Uterus (tissue), 4 donors: ENCODE results near the gene NR2C2AP. TPM values are rescaled to one million over a fixed set of nuclear protein-coding genes. Genes with fewer than 3 reads are reported as not detected.

ENCODE experiments used
- DNase-seq, 2 donors: peaks; one replicate each; pipeline ENCODE4 v3.0.0-alpha.2; 2019 to 2020
- H3K27ac ChIP-seq, 2 donors: fragments of 200-600 bp; sonication (generic); 1 replicate in 1 of 2; 2 replicates in 1 of 2; pipeline ENCODE4 v1.5.1; 2016 to 2018
- H3K27me3 ChIP-seq, 2 donors: fragments of 200-600 bp; sonication (generic); one replicate each; pipeline ENCODE4 v1.5.1; 2018 to 2019; ENCODE audit warnings: control low read depth in 1 of 2
- H3K36me3 ChIP-seq, 2 donors: fragments of 200-600 bp; sonication (generic); one replicate each; pipeline ENCODE4 v1.5.1; 2019; ENCODE audit warnings: control low read depth in 1 of 2
- H3K4me1 ChIP-seq, 2 donors: fragments of 200-600 bp; sonication (generic); one replicate each; pipeline ENCODE4 v1.5.1; 2018 to 2019; ENCODE audit warnings: control low read depth in 1 of 2
- H3K4me3 ChIP-seq, 2 donors: fragments of 200-600 bp; sonication (generic); 1 replicate in 1 of 2; 2 replicates in 1 of 2; pipeline ENCODE4 v1.5.1; 2018 to 2019; ENCODE audit warnings: mild to moderate bottlenecking in 1 of 2
- H3K9me3 ChIP-seq, 2 donors: fragments of 200-600 bp; sonication (generic); one replicate each; pipeline ENCODE4 v1.5.1; 2019; ENCODE audit warnings: control low read depth in 1 of 2
- POLR2A ChIP-seq, 2 donors: fragments of 450-650 bp; IDR thresholded peaks; one replicate each; pipeline ENCODE4 v1.6.1; 2016; ENCODE audit warnings: antibody characterized with exemption in 2 of 2, mild to moderate bottlenecking in 1 of 2, moderate library complexity in 1 of 2
- intact Hi-C: fragments of 100-400 bp; cut with DNase I; formaldehyde crosslinking; loops from one replicate; pipeline ENCODE4 v1.15.1; 2023; ENCODE audit warnings: low total_unique reads
- total RNA-seq, 4 donors: library from RNA; depleted of rRNA in 3 of 4; stranded (reverse); fragments of >200 nt in 3 of 4; gene quantifications; one replicate each; pipeline versions ENCODE4 v1.1.0 to v1.2.4, GENCODE V29; 2014 to 2023
- TF ChIP-seq, protein P1 (sequence below), 4 experiments: fragments of 200-600 bp in 2 of 4; fragments of 450-650 bp in 2 of 4; sonication (generic) in 2 of 4; IDR thresholded peaks; one replicate each; pipeline ENCODE4 v1.5.1; 2016 to 2019; ENCODE audit warnings: antibody characterized with exemption in 4 of 4, mild to moderate bottlenecking in 2 of 4, moderate library complexity in 1 of 4
- donor health status: DM: yes; HTN: yes; CAD: no.

The NR2C2AP gene
- total RNA-seq, 4 donors from 2014 or later, result 0.77 to 16.0 (median 8.5) TPM

DNA sequence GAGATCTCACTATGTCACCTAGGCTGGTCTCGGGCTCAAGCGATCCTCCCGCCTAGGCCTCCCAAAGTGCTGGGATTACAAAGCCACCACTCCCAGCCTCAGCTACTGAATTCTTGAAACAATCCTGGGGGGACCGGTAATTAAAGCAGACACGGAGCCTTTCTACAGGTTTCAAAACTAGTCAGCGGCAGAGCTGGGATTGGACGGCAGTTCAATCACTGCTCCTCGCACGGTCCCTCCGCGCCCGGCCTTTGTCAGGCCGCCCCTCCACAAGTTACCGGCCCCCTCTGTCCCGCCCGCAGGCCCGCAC lies 11.5 kb downstream of the NR2C2AP start:
- intact Hi-C loops, result no loop called here
- peaks cover 0 to 25% of the 10 kb centered on the region in 2 donors for H3K4me1 ChIP-seq
- no peaks in the 10 kb centered on the region for H3K9me3 ChIP-seq
- no peak for TF ChIP-seq POLR2A (IDR thresholded peaks at IDR 0.05)
- TF ChIP-seq, protein P1, sequence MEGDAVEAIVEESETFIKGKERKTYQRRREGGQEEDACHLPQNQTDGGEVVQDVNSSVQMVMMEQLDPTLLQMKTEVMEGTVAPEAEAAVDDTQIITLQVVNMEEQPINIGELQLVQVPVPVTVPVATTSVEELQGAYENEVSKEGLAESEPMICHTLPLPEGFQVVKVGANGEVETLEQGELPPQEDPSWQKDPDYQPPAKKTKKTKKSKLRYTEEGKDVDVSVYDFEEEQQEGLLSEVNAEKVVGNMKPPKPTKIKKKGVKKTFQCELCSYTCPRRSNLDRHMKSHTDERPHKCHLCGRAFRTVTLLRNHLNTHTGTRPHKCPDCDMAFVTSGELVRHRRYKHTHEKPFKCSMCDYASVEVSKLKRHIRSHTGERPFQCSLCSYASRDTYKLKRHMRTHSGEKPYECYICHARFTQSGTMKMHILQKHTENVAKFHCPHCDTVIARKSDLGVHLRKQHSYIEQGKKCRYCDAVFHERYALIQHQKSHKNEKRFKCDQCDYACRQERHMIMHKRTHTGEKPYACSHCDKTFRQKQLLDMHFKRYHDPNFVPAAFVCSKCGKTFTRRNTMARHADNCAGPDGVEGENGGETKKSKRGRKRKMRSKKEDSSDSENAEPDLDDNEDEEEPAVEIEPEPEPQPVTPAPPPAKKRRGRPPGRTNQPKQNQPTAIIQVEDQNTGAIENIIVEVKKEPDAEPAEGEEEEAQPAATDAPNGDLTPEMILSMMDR (IDR thresholded peaks at IDR 0.05), result no peak
- DNase-seq, result no peak
- H3K27me3 ChIP-seq, result no peaks in the 10 kb centered on the region
- H3K4me3 ChIP-seq, result peak overlapping the region; percentile 89 to 99
- H3K36me3 ChIP-seq, result no peaks in the 10 kb centered on the region
- peak overlapping the region; percentile 99 to 100 for H3K27ac ChIP-seq

DNA sequence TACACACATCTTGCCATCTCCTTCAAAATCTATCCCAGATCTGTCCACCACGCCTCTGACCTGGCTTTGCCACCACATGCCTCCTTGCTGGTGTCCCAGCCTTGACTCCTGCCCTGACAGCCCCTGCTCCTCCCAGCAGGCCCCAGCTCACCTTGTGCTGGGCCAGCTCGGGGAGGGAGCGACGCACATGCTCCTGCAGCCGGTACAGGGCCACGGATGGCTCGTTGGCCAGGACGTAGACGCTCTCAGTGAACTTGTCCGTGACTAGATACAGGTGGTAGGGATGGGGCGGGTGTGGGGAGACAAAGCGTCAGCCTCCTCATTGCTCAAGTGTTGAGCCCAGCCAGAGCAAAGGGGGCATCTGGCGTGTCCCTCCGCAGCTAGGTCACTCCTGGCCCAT lies 16.5 kb downstream of the NR2C2AP start:
- H3K27me3 ChIP-seq, result no peaks in the 10 kb centered on the region
- no peak overlapping the region for H3K4me3 ChIP-seq
- intact Hi-C loops, result no loop called here
- no peaks in the 10 kb centered on the region for H3K9me3 ChIP-seq
- TF ChIP-seq, protein P1 (IDR thresholded peaks at IDR 0.05), result no peak
- no peak for TF ChIP-seq POLR2A (IDR thresholded peaks at IDR 0.05)
- DNase-seq, result no peak
- H3K4me1 ChIP-seq, result peaks cover 0 to 18% of the 10 kb centered on the region in 2 donors
- no peaks in the 10 kb centered on the region for H3K36me3 ChIP-seq
- no peak overlapping the region for H3K27ac ChIP-seq

DNA sequence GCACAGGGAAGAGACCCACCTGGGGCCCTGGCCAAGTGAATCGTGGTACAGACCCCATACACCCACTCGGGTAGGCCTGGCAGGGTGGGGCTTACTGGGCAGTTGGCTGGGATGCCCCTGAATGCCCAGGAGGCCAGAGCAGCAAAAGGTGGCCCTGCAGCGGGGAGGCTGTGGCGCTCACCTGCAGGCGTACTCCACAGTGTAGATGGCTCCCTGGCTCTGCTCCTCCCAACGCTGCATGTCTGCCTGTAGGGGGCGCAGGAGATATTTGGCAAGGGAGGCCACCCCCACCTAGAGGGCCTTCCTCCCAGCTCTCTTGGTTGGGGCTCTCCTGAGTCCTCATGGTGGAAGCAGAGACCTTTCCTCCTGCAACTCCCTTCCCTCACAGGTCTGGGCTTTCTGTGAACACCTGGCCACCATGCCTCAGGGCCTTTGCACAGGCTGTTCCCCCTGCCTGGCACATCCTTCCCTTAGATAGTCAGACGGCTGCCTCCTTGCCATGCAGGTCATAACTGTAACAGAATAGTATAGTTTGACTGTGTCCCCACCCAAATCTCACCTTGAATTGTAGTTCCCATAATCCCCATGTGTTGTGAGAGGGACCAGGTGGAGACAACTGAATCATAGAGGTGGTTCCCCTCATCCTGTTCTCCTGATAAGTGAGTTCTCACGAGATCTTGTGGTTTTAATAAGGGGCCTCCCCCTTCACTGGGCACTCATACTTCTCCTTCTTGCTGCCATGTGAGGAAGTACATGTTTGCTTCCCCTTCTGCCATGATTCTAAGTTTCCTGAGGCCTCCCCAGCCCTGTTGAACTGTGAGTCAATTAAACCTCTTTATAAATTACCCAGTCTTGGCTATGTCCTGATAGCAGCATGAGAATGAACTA lies 17.1 kb downstream of the NR2C2AP start:
- intact Hi-C loops, result no loop called here
- Histone ChIP-seq H3K27me3 (no peaks in the 10 kb centered on the region), H3K27ac (no peak overlapping the region), H3K9me3 (no peaks in the 10 kb centered on the region), H3K4me3 (no peak overlapping the region), H3K4me1 (peaks cover 0 to 17% of the 10 kb centered on the region in 2 donors), H3K36me3 (no peaks in the 10 kb centered on the region)
- TF ChIP-seq POLR2A (IDR thresholded peaks at IDR 0.05), result no peak
- TF ChIP-seq, protein P1 (IDR thresholded peaks at IDR 0.05), result peak in 3 of 4 experiments; percentile 20 to 27 (median 25)
- DNase-seq, result no peak

DNA sequence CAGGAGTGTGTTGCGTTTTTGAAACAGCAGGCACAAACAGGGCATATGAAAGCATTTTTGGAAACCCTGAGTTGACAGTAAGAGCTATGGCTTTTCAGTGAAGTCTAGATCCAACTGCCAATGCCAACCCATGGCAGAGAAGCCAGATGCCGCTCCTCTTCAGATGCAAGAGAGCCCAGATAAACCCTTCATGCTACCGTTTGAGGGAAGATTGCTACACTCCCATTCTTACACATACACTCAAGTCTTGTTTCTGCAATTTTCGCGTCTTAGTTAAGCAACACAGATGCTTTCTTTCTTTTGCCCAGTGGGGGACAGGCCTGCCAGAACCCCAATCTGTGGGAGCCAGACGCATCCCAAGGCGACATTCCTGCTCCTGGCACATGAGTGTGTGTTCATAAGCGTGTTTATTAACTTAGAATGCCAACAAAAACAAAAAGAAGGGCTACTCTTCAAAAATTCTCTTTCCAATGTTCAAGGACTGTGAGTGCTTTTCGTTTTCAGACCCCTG lies 21.7 kb downstream of the NR2C2AP start:
- DNase-seq, result no peak
- H3K27me3 ChIP-seq, result no peaks in the 10 kb centered on the region
- H3K4me3 ChIP-seq, result no peak overlapping the region
- no peaks in the 10 kb centered on the region for H3K4me1 ChIP-seq
- no peaks in the 10 kb centered on the region for H3K9me3 ChIP-seq
- H3K27ac ChIP-seq, result no peak overlapping the region
- TF ChIP-seq, protein P1 (IDR thresholded peaks at IDR 0.05), result no peak
- TF ChIP-seq POLR2A (IDR thresholded peaks at IDR 0.05), result no peak
- intact Hi-C loops, result no loop called here
- no peaks in the 10 kb centered on the region for H3K36me3 ChIP-seq
